Lower leg skin (tissue), 4 donors: ENCODE data around the gene EXOC6B. TPM values are rescaled to one million over a fixed set of nuclear protein-coding genes. Genes with fewer than 3 reads are reported as not detected.

Experiments
- DNase-seq, 2 donors: peaks; one replicate each; pipeline ENCODE4 v3.0.0-alpha.2; 2019; ENCODE audit warnings: low spot score in 2 of 2
- H3K4me3 ChIP-seq: fragments of 200-600 bp; sonication (generic); 2 replicates; pipeline ENCODE4 v1.5.1; 2017; ENCODE audit warnings: mild to moderate bottlenecking, low read depth; ENCODE audit not compliant: poor library complexity, severe bottlenecking
- CTCF ChIP-seq, 3 donors: fragments of 450-650 bp; IDR thresholded peaks; one replicate each; pipeline ENCODE4 v1.5.1; 2016; ENCODE audit warnings: antibody characterized with exemption in 3 of 3, mild to moderate bottlenecking in 3 of 3, moderate library complexity in 2 of 3
- POLR2A ChIP-seq, 2 donors: fragments of 450-650 bp; IDR thresholded peaks; one replicate each; pipeline ENCODE4 v1.6.1; 2016 to 2017; ENCODE audit warnings: antibody characterized with exemption in 2 of 2, mild to moderate bottlenecking in 1 of 2, moderate library complexity in 1 of 2
- WGBS, 2 donors: methylation state at CpG; one replicate each; pipeline ENCODE4 v1.1.5; 2018; 5-methylcytosine and 5-hydroxymethylcytosine counted together
- intact Hi-C: fragments of 100-400 bp; cut with DNase I; formaldehyde crosslinking; loops from one replicate; pipeline ENCODE4 v1.15.0; 2023; ENCODE audit warnings: low total_unique reads
- total RNA-seq, 4 donors: library from RNA; depleted of rRNA; stranded (reverse); fragments of >200 nt; gene quantifications; one replicate each; pipeline ENCODE4 v1.1.0, GENCODE V29; 2016

EXOC6B gene
- total RNA-seq, 4 donors from 2014 or later, result 85.8 to 164 (median 103) TPM

GRCh38 chr2:72254831-72255451 is 570.9 kb downstream of the EXOC6B start:
- intact Hi-C loops, result no loop called here
- TF ChIP-seq POLR2A (IDR thresholded peaks at IDR 0.05), result no peak
- TF ChIP-seq CTCF (IDR thresholded peaks at IDR 0.05), result no peak
- no peak for DNase-seq
- no peak overlapping the region for H3K4me3 ChIP-seq
- 26 to 47% methylated on average over 1 of the region's 1 CpG for WGBS, 2 donors

- intact Hi-C loops, result no loop called here
- DNase-seq, result no peak
- no peak for TF ChIP-seq POLR2A (IDR thresholded peaks at IDR 0.05)
- TF ChIP-seq CTCF (IDR thresholded peaks at IDR 0.05), result no peak
Measured at GRCh38 chr2:72238311-72238710, 587.5 kb downstream of the EXOC6B start.

DNA sequence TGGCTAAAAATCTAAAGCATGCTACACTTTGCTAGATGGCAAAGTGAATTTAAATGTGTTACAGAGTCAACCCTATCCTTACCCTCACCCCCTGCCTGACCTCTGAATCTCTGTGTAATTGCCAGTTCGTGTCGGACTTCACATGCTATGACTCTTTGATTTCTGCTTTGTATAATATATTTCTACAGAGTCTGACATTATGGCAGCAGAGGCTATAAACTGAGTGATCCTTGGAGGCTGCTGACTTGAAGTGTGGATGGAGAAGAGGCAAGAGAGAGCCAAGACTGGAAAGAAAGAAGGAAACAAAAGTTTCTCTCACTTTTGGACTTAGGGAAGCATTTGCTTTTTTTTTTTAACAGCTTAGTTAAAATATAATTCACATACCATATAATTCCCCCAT is 588.3 kb downstream of the EXOC6B start:
- WGBS, 2 donors, result 72 to 75% methylated on average over 2 of the region's 2 CpGs
- H3K4me3 ChIP-seq, result no peak overlapping the region
- TF ChIP-seq CTCF (IDR thresholded peaks at IDR 0.05) (no peak), POLR2A (IDR thresholded peaks at IDR 0.05) (no peak)
- intact Hi-C loops, result no loop called here
- DNase-seq, result no peak

More at GRCh38 chr2:72238311-72238710, 587.5 kb downstream of the EXOC6B start:
- no peak overlapping the region for H3K4me3 ChIP-seq

DNA sequence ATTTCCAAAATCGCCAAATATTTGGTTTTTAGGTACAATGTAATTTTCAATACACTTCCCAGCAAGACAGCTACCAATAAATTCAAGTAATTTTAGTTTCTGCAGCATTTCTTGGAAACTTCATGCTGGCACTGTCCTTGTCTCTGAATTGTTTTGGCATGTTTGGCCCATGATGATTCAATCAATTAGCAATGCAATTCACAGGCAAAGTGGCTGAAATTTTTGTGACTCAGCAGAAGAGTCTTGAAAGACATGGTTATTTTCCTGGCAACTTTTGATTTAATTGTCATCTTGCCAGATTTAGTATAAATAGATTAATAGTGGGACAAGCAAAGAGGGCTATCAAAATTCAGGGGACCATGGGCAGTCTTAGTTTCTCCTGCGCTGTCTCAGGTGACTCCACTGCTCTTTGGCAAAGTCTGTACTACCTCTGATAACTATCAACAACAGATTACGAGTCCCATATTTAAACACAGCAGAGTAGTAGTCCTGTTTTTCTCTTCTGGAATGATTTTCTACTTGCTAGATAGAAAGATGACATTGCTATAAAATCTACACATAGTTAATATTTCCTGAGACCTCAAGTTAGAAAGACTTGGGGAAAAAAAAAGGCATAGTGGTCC is 589.3 kb downstream of the EXOC6B start:
- intact Hi-C loops, result no loop called here
- no peak overlapping the region for H3K4me3 ChIP-seq
- 45% methylated on average over 3 of the region's 3 CpGs for WGBS, 2 donors
- DNase-seq, result no peak
- TF ChIP-seq CTCF (IDR thresholded peaks at IDR 0.05) (no peak), POLR2A (IDR thresholded peaks at IDR 0.05) (no peak)

DNA sequence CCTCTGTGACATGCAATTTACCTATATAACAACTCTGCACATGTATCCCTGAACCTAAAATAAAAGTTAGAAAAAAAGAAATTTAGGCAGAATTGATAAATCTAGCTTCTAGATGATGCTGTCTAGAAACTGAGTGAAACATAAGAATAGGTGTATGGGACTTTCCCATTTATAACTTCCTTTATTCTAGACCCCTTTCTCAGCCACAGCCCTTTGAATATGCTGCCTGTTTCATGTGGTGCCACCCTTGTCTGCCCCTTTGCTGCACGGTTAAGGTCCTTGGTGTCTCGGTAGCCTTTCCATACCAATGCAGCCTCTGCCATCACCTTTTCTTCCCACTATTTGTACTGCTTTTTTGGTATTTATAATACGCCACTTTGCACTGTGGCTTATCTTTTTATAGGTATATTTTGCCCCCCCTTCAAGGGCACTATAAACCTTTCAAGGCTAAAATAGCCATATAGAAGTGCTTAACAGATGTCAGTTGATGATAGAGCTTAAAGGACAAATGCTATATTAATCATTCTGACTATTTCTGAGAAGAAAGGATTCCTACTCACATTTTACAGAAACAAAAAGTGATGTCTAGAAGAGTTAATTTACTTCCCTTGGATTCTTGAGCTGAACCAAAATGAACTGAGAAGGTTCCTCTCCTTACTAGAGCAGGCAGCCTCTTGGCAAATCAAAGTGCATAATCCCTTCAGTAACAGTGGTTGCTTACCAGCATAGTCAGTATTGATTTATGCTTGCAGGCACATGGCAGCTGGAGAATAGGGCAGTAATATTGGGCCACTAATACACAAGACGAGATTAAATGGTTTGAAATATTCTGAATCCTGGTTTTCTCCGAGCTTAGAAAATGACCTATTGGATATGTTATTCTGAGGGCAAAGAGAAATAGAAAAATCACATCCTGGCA is 590.1 kb downstream of the EXOC6B start:
- no peak overlapping the region for H3K4me3 ChIP-seq
- intact Hi-C loops, result no loop called here
- 76 to 82% methylated on average over 5 of the region's 5 CpGs for WGBS, 2 donors
- TF ChIP-seq POLR2A (IDR thresholded peaks at IDR 0.05), result no peak
- DNase-seq, result no peak

DNA sequence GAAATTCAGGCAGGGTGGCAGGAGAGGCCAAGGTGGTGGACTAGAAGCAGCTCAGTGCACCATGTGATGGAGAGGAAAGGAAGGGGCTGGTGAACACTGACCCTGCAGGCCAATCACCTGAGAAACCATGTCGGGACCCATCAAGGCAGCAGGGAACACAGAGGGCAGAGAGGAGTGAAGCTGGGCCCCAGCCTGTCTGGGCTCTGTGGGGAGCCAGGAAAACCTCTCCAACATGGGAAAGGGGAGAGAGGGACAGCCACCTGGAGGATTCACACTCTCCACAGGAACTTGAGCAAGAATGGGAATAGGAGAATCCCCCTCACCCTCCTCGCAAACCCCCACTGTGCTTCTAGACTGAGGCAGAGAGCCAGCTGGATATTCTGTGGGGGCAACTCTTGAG is 592.6 kb downstream of the EXOC6B start:
- 84 to 85% methylated on average over 2 of the region's 2 CpGs for whole genome bisulfite sequencing, 2 donors
- intact Hi-C loops, result no loop called here
- H3K4me3 ChIP-seq, result no peak overlapping the region
- TF ChIP-seq POLR2A (IDR thresholded peaks at IDR 0.05), result no peak
- no peak for DNase-seq
